Astrocyte of the hippocampus (primary cell): ENCODE measurements around the gene OXA1L.
"Not testable (repeated sequence)": the region's sequence is repeated elsewhere in the genome, so short reads cannot be mapped to it uniquely, and the experiment has no call there.

Source experiments
- DNase-seq: peaks from one replicate; pipeline ENCODE4 v3.0.0; 2011; ENCODE audit warnings: low read depth, low spot score

OXA1L gene

GRCh38 chr14:22768947-22769346, 2.5 kb downstream of the OXA1L start:
- no peak for DNase-seq

- DNase-seq = peak; percentile 46
Observed at GRCh38 chr14:22769369-22769768, 2.9 kb downstream of the OXA1L start.

GRCh38 chr14:22770481-22771187, 4.1 kb downstream of the OXA1L start:
- DNase-seq = no peak

- no peak for DNase-seq
Observed at GRCh38 chr14:22772725-22773124, 6.2 kb downstream of the OXA1L start.

GRCh38 chr14:22773162-22774010, 6.9 kb downstream of the OXA1L start:
- no peak for DNase-seq

- DNase-seq = no peak
Observed at GRCh38 chr14:22774011-22774706, 7.7 kb downstream of the OXA1L start.

- DNase-seq = no peak
Observed at GRCh38 chr14:22776215-22776614, 9.7 kb downstream of the OXA1L start.

GRCh38 chr14:22776849-22777248, 10.4 kb downstream of the OXA1L start:
- not testable (repeated sequence) for DNase-seq

- no peak for DNase-seq
Observed at GRCh38 chr14:22778084-22778483, 11.6 kb downstream of the OXA1L start.

- DNase-seq = peak; percentile 18
Observed at GRCh38 chr14:22780105-22780679, 13.7 kb downstream of the OXA1L start.

GRCh38 chr14:22780941-22781300, 14.4 kb downstream of the OXA1L start:
- DNase-seq = no peak

- peak; percentile 26 for DNase-seq
Observed at GRCh38 chr14:22781301-22781991, 15.0 kb downstream of the OXA1L start.

GRCh38 chr14:22786685-22787084, 20.2 kb downstream of the OXA1L start:
- no peak for DNase-seq

GRCh38 chr14:22791301-22791700, 24.8 kb downstream of the OXA1L start:
- peak; percentile 82 for DNase-seq

- no peak for DNase-seq
Observed at GRCh38 chr14:22792158-22792557, 25.7 kb downstream of the OXA1L start.

- DNase-seq = not testable (repeated sequence)
Observed at GRCh38 chr14:22793550-22793949, 27.1 kb downstream of the OXA1L start.

- DNase-seq = no peak
Observed at GRCh38 chr14:22793976-22794375, 27.5 kb downstream of the OXA1L start.

GRCh38 chr14:22794551-22794951, 28.1 kb downstream of the OXA1L start:
- no peak for DNase-seq

- DNase-seq = no peak
Observed at GRCh38 chr14:22796087-22796707, 29.7 kb downstream of the OXA1L start.

- no peak for DNase-seq
Observed at GRCh38 chr14:22797017-22797917, 30.8 kb downstream of the OXA1L start.
